CD4-positive, alpha-beta T cell (primary cell): Measurements from ENCODE around the gene B3GALNT1. TPM values are rescaled to one million over a fixed set of nuclear protein-coding genes. Genes with fewer than 3 reads are reported as not detected.

Source experiments
- ATAC-seq: fragments of 200-7000 bp; cut with Tn5 transposase; one replicate; pipeline ENCODE4 v1.10.0; 2022; ENCODE audit warnings: mild to moderate bottlenecking; ENCODE audit not compliant: poor library complexity
- CTCF ChIA-PET: fragments of 350-600 bp; sonication (Branson Sonifier 250); formaldehyde crosslinking; loops from one replicate; lab custom pipeline; 2021; ENCODE audit warnings: antibody characterized with exemption, inconsistent platforms; lab: Charles Lee
- POLR2A ChIA-PET: fragments of 350-600 bp; sonication (Branson Sonifier 250); formaldehyde crosslinking; loops from one replicate; lab custom pipeline; 2021; ENCODE audit warnings: antibody characterized with exemption, inconsistent platforms; lab: Charles Lee
- DNase-seq, 14 experiments: peaks; one replicate each; pipeline ENCODE4 v3.0.0-alpha.2; 2013 to 2020; ENCODE audit warnings: mixed read lengths in 2 of 14
- H3K27ac ChIP-seq, 2 donors: one replicate each; pipeline versions ENCODE4 v1.5.1 to v1.7.0; 2013; ENCODE audit warnings: low read length in 2 of 2, low read depth in 1 of 2, mild to moderate bottlenecking in 1 of 2
- H3K27me3 ChIP-seq, 2 experiments: 1 replicate in 1 of 2; 2 replicates in 1 of 2; pipeline versions ENCODE4 v1.6.1 to v1.7.0; 2013; ENCODE audit warnings: low read length in 2 of 2, control low read depth in 1 of 2, mild to moderate bottlenecking in 1 of 2, moderate library complexity in 1 of 2; ENCODE audit not compliant: insufficient read depth in 2 of 2, control insufficient read depth in 1 of 2
- H3K36me3 ChIP-seq: one replicate; pipeline ENCODE4 v1.6.1; 2013; ENCODE audit warnings: low read length, control low read depth; ENCODE audit not compliant: insufficient read depth
- H3K4me1 ChIP-seq: one replicate; pipeline ENCODE4 v1.6.1; 2013; ENCODE audit warnings: low read length, control low read depth; ENCODE audit not compliant: insufficient read depth
- H3K4me3 ChIP-seq: one replicate; pipeline ENCODE4 v1.5.1; 2013; ENCODE audit warnings: mild to moderate bottlenecking, low read length, moderate library complexity
- H3K9me3 ChIP-seq, 2 experiments: 1 replicate in 1 of 2; 2 replicates in 1 of 2; pipeline versions ENCODE4 v1.6.1 to v1.7.0; 2013; ENCODE audit warnings: low read length in 2 of 2, mild to moderate bottlenecking in 2 of 2, control low read depth in 1 of 2, moderate library complexity in 1 of 2; ENCODE audit not compliant: control insufficient read depth in 1 of 2, insufficient read depth in 1 of 2
- H3K27ac Mint-ChIP-seq: one replicate; pipeline ENCODE4 v1.8.0; 2020; ENCODE audit warnings: mixed read lengths
- H3K27me3 Mint-ChIP-seq: one replicate; pipeline ENCODE4 v1.8.0; 2021; ENCODE audit warnings: mixed read lengths
- H3K36me3 Mint-ChIP-seq: one replicate; pipeline ENCODE4 v1.8.0; 2021; ENCODE audit warnings: low read depth, mixed read lengths
- H3K4me1 Mint-ChIP-seq: one replicate; pipeline ENCODE4 v1.8.0; 2021; ENCODE audit warnings: low read depth, mixed read lengths
- H3K4me3 Mint-ChIP-seq: one replicate; pipeline ENCODE4 v1.8.0; 2020; ENCODE audit warnings: mild to moderate bottlenecking, mixed read lengths
- H3K9me3 Mint-ChIP-seq: one replicate; pipeline ENCODE4 v1.8.0; 2020; ENCODE audit warnings: mixed read lengths
- intact Hi-C, 2 experiments: fragments of 100-400 bp; cut with DNase I in 1 of 2; cut with micrococcal nuclease in 1 of 2; formaldehyde crosslinking; loops; one replicate each; pipeline versions ENCODE4 v1.15.1 to v1.9.0; 2023 to 2025; cut with DNase I, micrococcal nuclease
- total RNA-seq, 174 experiments: library from RNA in 2 of 174; stranded (reverse) in 2 of 174; gene quantifications; one replicate each; pipeline ENCODE4 v1.2.3 and lab custom pipeline; 2021 to 2026
- TF ChIP-seq, protein P1 (sequence below): fragments of 200-600 bp; IDR thresholded peaks from one replicate; pipeline ENCODE4 v1.8.0; 2022; ENCODE audit warnings: antibody characterized with exemption, mild to moderate bottlenecking

The B3GALNT1 gene
- total RNA-seq, 2 experiments from 2014 or later = 0.20 to 0.33 TPM

DNA sequence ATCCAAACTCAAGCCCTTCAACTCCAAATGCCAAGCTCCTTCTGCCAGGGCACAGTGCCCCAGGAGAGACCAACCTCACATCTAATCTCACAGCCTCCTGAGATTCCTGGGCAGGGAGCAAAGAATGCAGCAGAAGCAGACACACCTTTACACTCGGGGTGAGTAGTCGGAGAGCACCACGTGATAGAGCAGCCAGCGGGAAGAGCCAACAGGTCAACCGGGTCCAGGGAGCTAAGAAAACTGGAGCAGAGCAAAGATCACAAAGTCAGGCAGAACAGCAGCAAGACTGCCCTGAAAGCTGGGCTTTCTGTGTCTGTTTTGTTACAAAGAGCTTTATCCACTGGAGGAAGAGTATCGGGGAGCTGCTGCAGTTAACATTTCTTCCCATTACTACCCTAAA, 4.2 kb downstream of the B3GALNT1 start:
- H3K4me1 Mint-ChIP-seq = peaks cover 7% of the 10 kb centered on the region
- Histone ChIP-seq H3K27ac (no peak overlapping the region), H3K27me3 (peaks cover 6 to 18% of the 10 kb centered on the region in 2 experiments), H3K4me1 (no peaks in the 10 kb centered on the region), H3K36me3 (no peaks in the 10 kb centered on the region), H3K4me3 (no peak overlapping the region), H3K9me3 (no peaks in the 10 kb centered on the region)
- no peaks in the 10 kb centered on the region for H3K36me3 Mint-ChIP-seq
- H3K4me3 Mint-ChIP-seq = no peak overlapping the region
- DNase-seq (no peak), ATAC-seq (no peak)
- intact Hi-C loops = no loop called here
- CTCF ChIA-PET = no interaction called here
- peaks cover 18% of the 10 kb centered on the region for H3K27me3 Mint-ChIP-seq
- POLR2A ChIA-PET = no interaction called here
- TF ChIP-seq, protein P1, sequence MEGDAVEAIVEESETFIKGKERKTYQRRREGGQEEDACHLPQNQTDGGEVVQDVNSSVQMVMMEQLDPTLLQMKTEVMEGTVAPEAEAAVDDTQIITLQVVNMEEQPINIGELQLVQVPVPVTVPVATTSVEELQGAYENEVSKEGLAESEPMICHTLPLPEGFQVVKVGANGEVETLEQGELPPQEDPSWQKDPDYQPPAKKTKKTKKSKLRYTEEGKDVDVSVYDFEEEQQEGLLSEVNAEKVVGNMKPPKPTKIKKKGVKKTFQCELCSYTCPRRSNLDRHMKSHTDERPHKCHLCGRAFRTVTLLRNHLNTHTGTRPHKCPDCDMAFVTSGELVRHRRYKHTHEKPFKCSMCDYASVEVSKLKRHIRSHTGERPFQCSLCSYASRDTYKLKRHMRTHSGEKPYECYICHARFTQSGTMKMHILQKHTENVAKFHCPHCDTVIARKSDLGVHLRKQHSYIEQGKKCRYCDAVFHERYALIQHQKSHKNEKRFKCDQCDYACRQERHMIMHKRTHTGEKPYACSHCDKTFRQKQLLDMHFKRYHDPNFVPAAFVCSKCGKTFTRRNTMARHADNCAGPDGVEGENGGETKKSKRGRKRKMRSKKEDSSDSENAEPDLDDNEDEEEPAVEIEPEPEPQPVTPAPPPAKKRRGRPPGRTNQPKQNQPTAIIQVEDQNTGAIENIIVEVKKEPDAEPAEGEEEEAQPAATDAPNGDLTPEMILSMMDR = no peak
- H3K9me3 Mint-ChIP-seq = no peaks in the 10 kb centered on the region
- no peak overlapping the region for H3K27ac Mint-ChIP-seq

DNA sequence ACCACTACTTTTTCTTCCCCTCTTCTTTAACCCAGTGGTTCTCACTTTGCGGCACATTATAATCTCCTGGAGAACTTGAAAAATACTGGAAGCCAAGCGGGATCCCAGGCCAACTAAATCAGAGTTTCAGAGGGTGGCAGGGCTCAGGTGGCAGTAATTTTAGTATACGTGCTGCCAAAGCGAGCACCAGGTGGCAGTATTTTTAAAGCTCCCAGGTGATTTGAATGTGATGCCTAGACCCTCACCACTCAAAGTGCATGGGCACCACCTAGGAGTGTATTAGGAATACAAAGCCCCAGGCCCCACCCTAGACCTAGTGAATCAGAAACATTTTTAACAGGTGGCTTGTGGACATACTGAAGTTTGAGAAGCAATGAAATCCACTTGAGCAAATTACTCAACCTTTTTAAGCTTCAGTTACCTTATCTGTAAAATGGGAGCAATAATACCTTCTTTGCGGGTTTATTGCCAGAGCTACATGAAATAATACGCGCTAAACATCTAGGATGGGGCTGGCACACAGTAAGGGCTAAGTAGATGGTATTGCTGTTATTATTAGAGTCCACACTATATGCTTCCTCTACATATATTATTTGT, 8.3 kb downstream of the B3GALNT1 start:
- Histone ChIP-seq H3K27ac (no peak overlapping the region), H3K27me3 (no peaks in the 10 kb centered on the region), H3K9me3 (no peaks in the 10 kb centered on the region), H3K4me1 (no peaks in the 10 kb centered on the region), H3K36me3 (no peaks in the 10 kb centered on the region), H3K4me3 (no peak overlapping the region)
- H3K27me3 Mint-ChIP-seq = no peaks in the 10 kb centered on the region
- intact Hi-C loops = loop anchor here (1.0 to 10.0 kb wide), 3 partner anchors 178 to 327 kb away; no protein-coding TSS in a partner anchor
- no peaks in the 10 kb centered on the region for H3K9me3 Mint-ChIP-seq
- no peak overlapping the region for H3K4me3 Mint-ChIP-seq
- no peak for ATAC-seq
- peak in 5 of 14 experiments; percentile 12 to 41 (median 36) for DNase-seq
- ChIA-PET CTCF (interaction anchor here (1.0 to 1.3 kb wide), 2 partner anchors 178 to 327 kb away, joined by 3 to 5 read pairs; no protein-coding TSS in a partner anchor), POLR2A (no interaction called here)
- no peaks in the 10 kb centered on the region for H3K36me3 Mint-ChIP-seq
- no peak overlapping the region for H3K27ac Mint-ChIP-seq
- TF ChIP-seq, protein P1 = peak; percentile 39
- no peaks in the 10 kb centered on the region for H3K4me1 Mint-ChIP-seq

DNA sequence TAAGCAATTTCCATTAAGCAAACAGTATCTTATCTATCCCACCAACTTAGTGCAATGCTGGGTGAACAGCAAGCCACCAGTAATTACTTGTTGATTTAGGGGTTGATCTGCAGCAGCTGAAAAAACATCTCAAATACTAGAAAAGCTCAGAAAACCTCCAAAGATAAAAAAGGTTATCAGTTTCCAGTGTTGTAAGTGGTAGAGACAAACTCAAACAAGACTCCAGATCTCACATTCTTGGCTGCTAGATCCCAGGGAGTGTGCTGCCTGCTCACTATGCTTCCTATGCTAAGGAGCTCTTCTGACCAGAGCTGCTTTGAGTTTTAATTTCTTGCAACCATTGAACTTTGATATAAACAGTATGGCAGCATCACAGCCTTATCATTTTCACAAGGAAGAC, 11.3 kb downstream of the B3GALNT1 start:
- no peak for DNase-seq
- Mint-ChIP-seq H3K36me3 (no peaks in the 10 kb centered on the region), H3K27me3 (no peaks in the 10 kb centered on the region), H3K27ac (no peak overlapping the region), H3K9me3 (no peaks in the 10 kb centered on the region), H3K4me1 (no peaks in the 10 kb centered on the region), H3K4me3 (no peak overlapping the region)
- H3K9me3 ChIP-seq = no peaks in the 10 kb centered on the region
- no peak overlapping the region for H3K27ac ChIP-seq
- CTCF ChIA-PET = no interaction called here
- ATAC-seq = no peak
- H3K4me3 ChIP-seq = no peak overlapping the region
- no peaks in the 10 kb centered on the region for H3K36me3 ChIP-seq
- H3K4me1 ChIP-seq = no peaks in the 10 kb centered on the region
- POLR2A ChIA-PET = no interaction called here
- intact Hi-C loops = loop anchor here in 1 of 2 experiments (10.0 kb wide), 1 partner anchor 181 kb away; no protein-coding TSS in a partner anchor
- TF ChIP-seq, protein P1 = no peak
- H3K27me3 ChIP-seq = no peaks in the 10 kb centered on the region
